GM18511 (cell line): ENCODE data around the gene COX4I1.
"Not testable (repeated sequence)": the region's sequence is repeated elsewhere in the genome, so short reads cannot be mapped to it uniquely, and the experiment has no call there.

Source experiments
- ATAC-seq: cut with Tn5 transposase; IDR thresholded peaks from one replicate; pipeline ENCODE4 v1.9.1; 2021; ENCODE audit warnings: mild to moderate bottlenecking, moderate library complexity; ENCODE audit not compliant: unreplicated experiment

COX4I1 gene

GRCh38 chr16:85821390-85822135 lies 22.1 kb downstream of the COX4I1 start:
- ATAC-seq: peak; percentile 70

GRCh38 chr16:85822145-85822544 lies 22.6 kb downstream of the COX4I1 start:
- ATAC-seq: no peak

- no peak for ATAC-seq
Observed at GRCh38 chr16:85823328-85823920, 23.9 kb downstream of the COX4I1 start.

GRCh38 chr16:85824161-85825135 lies 25.0 kb downstream of the COX4I1 start:
- no peak for ATAC-seq

- no peak for ATAC-seq
Observed at GRCh38 chr16:85825326-85825725, 25.8 kb downstream of the COX4I1 start.

GRCh38 chr16:85826686-85827247 lies 27.3 kb downstream of the COX4I1 start:
- no peak for ATAC-seq

GRCh38 chr16:85828166-85828565 lies 28.7 kb downstream of the COX4I1 start:
- ATAC-seq: no peak

GRCh38 chr16:85829171-85829719 lies 29.8 kb downstream of the COX4I1 start:
- ATAC-seq: no peak

GRCh38 chr16:85829751-85830445 lies 30.4 kb downstream of the COX4I1 start:
- ATAC-seq: no peak

- ATAC-seq: no peak
Observed at GRCh38 chr16:85830821-85831220, 31.3 kb downstream of the COX4I1 start.

- ATAC-seq: no peak
Observed at GRCh38 chr16:85832570-85833218, 33.2 kb downstream of the COX4I1 start.

- ATAC-seq: no peak
Observed at GRCh38 chr16:85833219-85833920, 33.9 kb downstream of the COX4I1 start.

GRCh38 chr16:85834741-85835140 lies 35.2 kb downstream of the COX4I1 start:
- ATAC-seq: no peak

- no peak for ATAC-seq
Observed at GRCh38 chr16:85835227-85835751, 35.8 kb downstream of the COX4I1 start.

GRCh38 chr16:85835956-85836705 lies 36.6 kb downstream of the COX4I1 start:
- ATAC-seq: no peak

- no peak for ATAC-seq
Observed at GRCh38 chr16:85836706-85837582, 37.4 kb downstream of the COX4I1 start.

GRCh38 chr16:85837654-85838053 lies 38.2 kb downstream of the COX4I1 start:
- ATAC-seq: not testable (repeated sequence)
